Keratinocyte (primary cell): ENCODE data around the gene PCDHB16. TPM values are rescaled to one million over a fixed set of nuclear protein-coding genes. Genes with fewer than 3 reads are reported as not detected.
"Not testable (repeated sequence)": the region's sequence is repeated elsewhere in the genome, so short reads cannot be mapped to it uniquely, and the experiment has no call there.

Source experiments
- DNase-seq: peaks from one replicate; pipeline ENCODE4 v3.0.0-alpha.2; 2011; ENCODE audit warnings: low read depth, missing footprints, low spot score
- FAIRE-seq: peaks from 2 replicates; lab custom pipeline; 2011; peaks lifted over from hg19 to GRCh38; lab: Jason Lieb, UNC
- H2AFZ ChIP-seq: 2 replicates; pipeline ENCODE4 v1.6.0; 2012; ENCODE audit warnings: low read length, control low read depth, inconsistent platforms; ENCODE audit not compliant: control insufficient read depth
- H3K27ac ChIP-seq: 2 replicates; pipeline ENCODE4 v1.5.1; 2011; ENCODE audit warnings: low read length; ENCODE audit not compliant: control insufficient read depth, insufficient read depth
- H3K27me3 ChIP-seq: 3 replicates; pipeline ENCODE4 v1.6.0; 2011; ENCODE audit warnings: low read length; ENCODE audit not compliant: control insufficient read depth, insufficient read depth; ENCODE audit errors: extremely low read depth
- H3K36me3 ChIP-seq, 2 experiments: 2 replicates in 1 of 2; 3 replicates in 1 of 2; pipeline ENCODE4 v1.5.1; 2011; ENCODE audit warnings: low read length in 2 of 2, mild to moderate bottlenecking in 1 of 2; ENCODE audit not compliant: control insufficient read depth in 2 of 2, insufficient read depth in 2 of 2; ENCODE audit errors: extremely low read depth in 1 of 2
- H3K4me1 ChIP-seq: 3 replicates; pipeline ENCODE4 v1.5.1; 2011; ENCODE audit warnings: low read length; ENCODE audit not compliant: control insufficient read depth, insufficient read depth; ENCODE audit errors: extremely low read depth
- H3K4me2 ChIP-seq: 3 replicates; pipeline ENCODE4 v1.6.0; 2011; ENCODE audit warnings: low read depth, low read length; ENCODE audit not compliant: control insufficient read depth, insufficient read depth; ENCODE audit errors: extremely low read depth
- H3K4me3 ChIP-seq, 3 experiments: fragments of 200-600 bp in 1 of 3; sonication (generic) in 1 of 3; 2 replicates in 2 of 3; 3 replicates in 1 of 3; pipeline ENCODE4 v1.5.1; 2011 to 2016; ENCODE audit warnings: low read length in 3 of 3, mild to moderate bottlenecking in 3 of 3, control low read depth in 2 of 3, inconsistent platforms in 1 of 3, low read depth in 1 of 3, mixed read lengths in 1 of 3, mixed run types in 1 of 3, moderate library complexity in 1 of 3; ENCODE audit not compliant: control insufficient read depth in 2 of 3, insufficient read depth in 2 of 3; ENCODE audit errors: extremely low read depth in 1 of 3
- H3K79me2 ChIP-seq: 2 replicates; pipeline ENCODE4 v1.6.0; 2012; ENCODE audit warnings: low read length; ENCODE audit not compliant: control insufficient read depth, insufficient read depth
- H3K9ac ChIP-seq: 3 replicates; pipeline ENCODE4 v1.6.0; 2011; ENCODE audit warnings: low read length; ENCODE audit not compliant: control insufficient read depth, insufficient read depth; ENCODE audit errors: extremely low read depth
- H3K9me1 ChIP-seq: 3 replicates; pipeline ENCODE4 v1.6.0; 2011; ENCODE audit warnings: low read length; ENCODE audit not compliant: control insufficient read depth, insufficient read depth; ENCODE audit errors: extremely low read depth
- H3K9me3 ChIP-seq: 2 replicates; pipeline ENCODE4 v1.5.1; 2012; ENCODE audit warnings: low read depth, low read length; ENCODE audit not compliant: control insufficient read depth
- H4K20me1 ChIP-seq: 3 replicates; pipeline ENCODE4 v1.6.0; 2011; ENCODE audit warnings: low read length; ENCODE audit not compliant: control insufficient read depth, insufficient read depth; ENCODE audit errors: extremely low read depth
- EZH2 ChIP-seq: IDR thresholded peaks from one replicate; pipeline ENCODE4 v1.6.1; 2012; ENCODE audit warnings: inconsistent platforms, mild to moderate bottlenecking, low read length, moderate library complexity
- dilution Hi-C: fragments of 300-500 bp; cut with MboI; formaldehyde crosslinking; loops from one replicate; pipeline ENCODE4 v1.7.0; 2020; ENCODE audit warnings: low sequenced_read_pairs; ENCODE audit not compliant: extremely low pct_ligation_motif_present
- polyA plus RNA-seq, 5 experiments: library from polyadenylated mRNA; depleted of rRNA in 3 of 5; stranded (reverse) in 3 of 5; stranded (forward) in 1 of 5; unstranded in 1 of 5; fragments of >200 nt; gene quantifications; 1 replicate in 1 of 5; 2 replicates in 3 of 5; 3 replicates in 1 of 5; pipeline versions ENCODE4 v1.2.1 to v1.2.3, GENCODE V29; 2011 to 2012; ENCODE audit warnings: missing spikeins in 2 of 5, low read depth in 1 of 5, low replicate concordance in 1 of 5
- TF ChIP-seq, protein P1 (sequence below), 3 experiments: IDR thresholded peaks in 1 of 3; conservative IDR thresholded peaks in 1 of 3; optimal IDR thresholded peaks in 1 of 3; 2 replicates in 2 of 3; 3 replicates in 1 of 3; pipeline versions ENCODE3 to v1.5.1; 2011; ENCODE audit warnings: low read length in 3 of 3, mild to moderate bottlenecking in 3 of 3, moderate library complexity in 2 of 3, control low read depth in 1 of 3, inconsistent platforms in 1 of 3; ENCODE audit not compliant: insufficient read depth in 2 of 3; ENCODE audit errors: extremely low read depth in 1 of 3

PCDHB16 gene
- polyA plus RNA-seq, 1 donor (not counting 4 experiments of a cell fraction or from before 2014, with no cell fraction given), result 0.07 TPM

DNA sequence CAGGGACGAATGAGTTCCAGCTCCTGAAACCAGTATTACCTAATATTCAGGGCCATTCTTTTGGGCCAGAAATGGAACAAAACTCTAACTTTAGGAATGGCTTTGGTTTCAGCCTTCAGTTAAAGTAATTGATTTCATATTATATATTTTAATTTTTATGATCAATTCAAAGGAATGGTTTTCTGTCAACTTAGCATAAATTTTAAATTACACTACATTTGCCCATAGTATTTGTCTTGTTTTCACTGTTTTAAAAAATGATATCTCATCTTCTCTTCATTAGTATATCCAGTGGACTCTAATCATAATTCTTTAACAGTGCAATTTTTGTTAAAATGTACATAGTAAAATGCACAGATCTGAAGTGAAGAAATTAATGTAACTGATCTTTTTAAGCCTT is 1.9 kb upstream of the PCDHB16 start:
- Histone ChIP-seq H3K4me3 (no peak overlapping the region), H3K4me2 (no peak overlapping the region), H4K20me1 (no peaks in the 10 kb centered on the region), H3K4me1 (no peaks in the 10 kb centered on the region), H3K27me3 (no peaks in the 10 kb centered on the region), H3K9ac (no peak overlapping the region), H3K9me1 (no peaks in the 10 kb centered on the region), H3K36me3 (no peaks in the 10 kb centered on the region), H2AFZ (no peak overlapping the region), H3K9me3 (no peaks in the 10 kb centered on the region), H3K27ac (no peak overlapping the region), H3K79me2 (no peaks in the 10 kb centered on the region)
- dilution Hi-C loops, result no loop called here
- DNase-seq (no peak), FAIRE-seq (no peak)
- TF ChIP-seq, protein P1, sequence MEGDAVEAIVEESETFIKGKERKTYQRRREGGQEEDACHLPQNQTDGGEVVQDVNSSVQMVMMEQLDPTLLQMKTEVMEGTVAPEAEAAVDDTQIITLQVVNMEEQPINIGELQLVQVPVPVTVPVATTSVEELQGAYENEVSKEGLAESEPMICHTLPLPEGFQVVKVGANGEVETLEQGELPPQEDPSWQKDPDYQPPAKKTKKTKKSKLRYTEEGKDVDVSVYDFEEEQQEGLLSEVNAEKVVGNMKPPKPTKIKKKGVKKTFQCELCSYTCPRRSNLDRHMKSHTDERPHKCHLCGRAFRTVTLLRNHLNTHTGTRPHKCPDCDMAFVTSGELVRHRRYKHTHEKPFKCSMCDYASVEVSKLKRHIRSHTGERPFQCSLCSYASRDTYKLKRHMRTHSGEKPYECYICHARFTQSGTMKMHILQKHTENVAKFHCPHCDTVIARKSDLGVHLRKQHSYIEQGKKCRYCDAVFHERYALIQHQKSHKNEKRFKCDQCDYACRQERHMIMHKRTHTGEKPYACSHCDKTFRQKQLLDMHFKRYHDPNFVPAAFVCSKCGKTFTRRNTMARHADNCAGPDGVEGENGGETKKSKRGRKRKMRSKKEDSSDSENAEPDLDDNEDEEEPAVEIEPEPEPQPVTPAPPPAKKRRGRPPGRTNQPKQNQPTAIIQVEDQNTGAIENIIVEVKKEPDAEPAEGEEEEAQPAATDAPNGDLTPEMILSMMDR (optimal IDR thresholded peaks at IDR 0.05 in 1 of 3, IDR thresholded peaks at IDR 0.05 in 1 of 3, conservative IDR thresholded peaks at IDR 0.05 in 1 of 3; ENCODE audit: extremely low read depth in 1 of 3, insufficient read depth in 2 of 3, low read length in 3 of 3), result no peak
- TF ChIP-seq EZH2, result no peak

DNA sequence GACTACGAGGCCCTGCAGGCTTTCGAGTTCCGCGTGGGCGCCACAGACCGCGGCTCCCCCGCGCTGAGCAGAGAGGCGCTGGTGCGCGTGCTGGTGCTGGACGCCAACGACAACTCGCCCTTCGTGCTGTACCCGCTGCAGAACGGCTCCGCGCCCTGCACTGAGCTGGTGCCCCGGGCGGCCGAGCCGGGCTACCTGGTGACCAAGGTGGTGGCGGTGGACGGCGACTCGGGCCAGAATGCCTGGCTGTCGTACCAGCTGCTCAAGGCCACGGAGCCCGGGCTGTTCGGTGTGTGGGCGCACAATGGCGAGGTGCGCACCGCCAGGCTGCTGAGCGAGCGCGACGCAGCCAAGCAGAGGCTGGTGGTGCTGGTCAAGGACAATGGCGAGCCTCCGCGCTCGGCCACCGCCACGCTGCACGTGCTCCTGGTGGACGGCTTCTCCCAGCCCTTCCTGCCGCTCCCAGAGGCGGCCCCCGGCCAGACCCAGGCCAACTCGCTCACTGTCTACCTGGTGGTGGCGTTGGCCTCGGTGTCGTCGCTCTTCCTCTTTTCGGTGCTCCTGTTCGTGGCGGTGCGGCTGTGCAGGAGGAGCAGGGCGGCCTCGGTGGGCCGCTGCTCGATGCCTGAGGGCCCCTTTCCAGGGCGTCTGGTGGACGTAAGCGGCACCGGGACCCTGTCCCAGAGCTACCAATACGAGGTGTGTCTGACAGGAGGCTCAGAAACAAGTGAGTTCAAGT is 2.1 kb downstream of the PCDHB16 start:
- not testable (repeated sequence) for FAIRE-seq

More for the DNA sequence above, 2.1 kb downstream of the PCDHB16 start:
- H3K27ac ChIP-seq, H4K20me1 ChIP-seq, H3K4me1 ChIP-seq, H3K36me3 ChIP-seq, DNase-seq, H3K27me3 ChIP-seq, H3K4me3 ChIP-seq, H3K9me1 ChIP-seq, H2AFZ ChIP-seq, H3K9me3 ChIP-seq, dilution Hi-C loops, H3K9ac ChIP-seq, H3K4me2 ChIP-seq, H3K79me2 ChIP-seq: not testable (repeated sequence)
